HepG2 (cell line): ENCODE results near the gene ACSL3.

Experiments
- KDM4B ChIP-seq: sonication (generic); formaldehyde crosslinking; IDR thresholded peaks from 2 replicates; pipeline ENCODE4 v1.4.0; 2020; ENCODE audit warnings: missing genetic modification reagents
- SNRNP70 ChIP-seq: fragments of 200-400 bp; formaldehyde crosslinking; IDR thresholded peaks from 2 replicates; pipeline ENCODE4 v1.6.1; 2017; ENCODE audit warnings: mild to moderate bottlenecking, low read depth, low read length, moderate library complexity

DNA sequence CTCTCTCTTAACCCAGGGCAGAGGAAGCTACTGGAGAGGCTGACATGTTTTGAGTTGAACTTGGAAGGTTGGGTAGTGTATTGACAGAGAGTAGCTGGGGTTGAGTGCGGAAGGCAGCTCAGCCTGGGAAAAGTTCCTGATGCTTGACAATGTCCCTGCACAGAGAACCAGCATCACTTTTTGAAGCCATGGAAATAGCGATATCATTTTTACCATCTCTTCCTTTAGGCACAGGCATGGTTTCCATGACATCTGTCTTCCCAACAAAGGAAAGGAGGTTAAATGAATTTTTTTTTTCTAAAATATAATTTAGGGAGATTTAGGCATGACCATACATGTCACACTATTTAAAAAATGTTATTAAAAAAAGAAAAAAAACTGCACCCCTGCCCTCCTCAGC is 112.9 kb downstream of the ACSL3 start:
- TF ChIP-seq KDM4B (no peak), SNRNP70 (no peak)
